ACC112 (cell line): ENCODE measurements around the gene COL23A1.

Source experiments
- H2AFZ ChIP-seq: fragments of 200-600 bp; sonication (generic); one replicate; pipeline ENCODE4 v1.6.0; 2017; ENCODE audit warnings: antibody characterized with exemption, low read length; ENCODE audit not compliant: unreplicated experiment
- H3K27ac ChIP-seq: fragments of 200-600 bp; sonication (generic); 2 replicates; pipeline ENCODE4 v1.5.1; 2014; ENCODE audit warnings: low read depth, mild to moderate bottlenecking, antibody characterized with exemption, low read length, moderate library complexity
- H3K27me3 ChIP-seq: fragments of 200-600 bp; sonication (generic); 2 replicates; pipeline ENCODE4 v1.6.1; 2014; ENCODE audit warnings: mild to moderate bottlenecking, antibody characterized with exemption, low read length, moderate library complexity, mixed read lengths; ENCODE audit not compliant: insufficient read depth
- H3K36me3 ChIP-seq: fragments of 200-600 bp; sonication (generic); 2 replicates; pipeline ENCODE4 v1.6.1; 2016; ENCODE audit warnings: mild to moderate bottlenecking, antibody characterized with exemption, low read length, moderate library complexity, mixed read lengths; ENCODE audit not compliant: insufficient read depth
- H3K4me1 ChIP-seq: fragments of 200-600 bp; sonication (generic); one replicate; pipeline ENCODE4 v1.6.1; 2016; ENCODE audit warnings: low read length, mixed read lengths; ENCODE audit not compliant: insufficient read depth, unreplicated experiment, control insufficient read depth
- H3K4me3 ChIP-seq: fragments of 200-600 bp; sonication (generic); 2 replicates; pipeline ENCODE4 v1.5.1; 2014; ENCODE audit warnings: mild to moderate bottlenecking, low read depth, low read length
- H3K79me2 ChIP-seq: fragments of 200-600 bp; sonication (generic); one replicate; pipeline ENCODE4 v1.6.0; 2016; ENCODE audit warnings: low read length; ENCODE audit not compliant: control insufficient read depth, unreplicated experiment, insufficient read depth

The COL23A1 gene

DNA sequence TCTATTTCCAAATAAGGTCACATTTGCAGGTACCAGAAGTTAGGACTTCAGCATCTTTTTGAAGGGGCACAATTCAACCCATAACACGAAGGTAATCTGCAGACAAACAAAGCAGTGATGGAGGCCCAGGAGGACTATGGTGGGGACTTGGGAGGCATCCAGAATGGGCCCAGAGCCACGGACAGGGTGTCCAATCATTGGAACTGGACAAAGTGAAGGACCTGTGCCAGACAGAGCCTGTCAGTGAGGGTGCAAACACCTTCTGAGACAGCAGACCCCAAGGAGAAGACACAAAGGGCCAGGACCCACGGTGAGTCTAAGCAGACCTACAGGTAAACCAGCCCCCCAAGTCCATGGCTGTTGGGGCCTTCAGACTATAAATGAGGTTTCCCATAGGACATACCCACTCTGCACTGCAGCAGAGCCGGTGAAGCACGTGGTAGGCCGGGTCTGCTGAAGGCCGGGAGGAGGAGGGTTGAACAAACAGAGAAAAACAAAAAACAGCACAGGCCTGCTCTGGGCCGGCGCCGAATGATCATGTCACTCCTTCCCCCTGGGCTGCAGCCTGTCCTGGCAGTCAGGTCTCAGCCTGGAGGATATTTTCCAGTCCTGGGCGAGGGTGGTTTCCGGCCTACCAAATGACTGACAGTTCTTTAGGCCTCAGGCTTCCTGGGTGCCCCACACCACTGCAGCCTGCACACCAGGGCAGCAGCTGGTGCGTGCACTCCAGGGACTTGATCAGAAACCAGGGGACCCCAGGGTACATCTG, 84.4 kb downstream of the COL23A1 start:
- Histone ChIP-seq H3K79me2 (no peaks in the 10 kb centered on the region), H3K4me1 (no peaks in the 10 kb centered on the region), H3K36me3 (no peaks in the 10 kb centered on the region), H3K4me3 (no peak overlapping the region), H3K27ac (no peak overlapping the region), H2AFZ (no peak overlapping the region), H3K27me3 (peaks cover 9% of the 10 kb centered on the region; the same call in 1 of the 2 replicates)

DNA sequence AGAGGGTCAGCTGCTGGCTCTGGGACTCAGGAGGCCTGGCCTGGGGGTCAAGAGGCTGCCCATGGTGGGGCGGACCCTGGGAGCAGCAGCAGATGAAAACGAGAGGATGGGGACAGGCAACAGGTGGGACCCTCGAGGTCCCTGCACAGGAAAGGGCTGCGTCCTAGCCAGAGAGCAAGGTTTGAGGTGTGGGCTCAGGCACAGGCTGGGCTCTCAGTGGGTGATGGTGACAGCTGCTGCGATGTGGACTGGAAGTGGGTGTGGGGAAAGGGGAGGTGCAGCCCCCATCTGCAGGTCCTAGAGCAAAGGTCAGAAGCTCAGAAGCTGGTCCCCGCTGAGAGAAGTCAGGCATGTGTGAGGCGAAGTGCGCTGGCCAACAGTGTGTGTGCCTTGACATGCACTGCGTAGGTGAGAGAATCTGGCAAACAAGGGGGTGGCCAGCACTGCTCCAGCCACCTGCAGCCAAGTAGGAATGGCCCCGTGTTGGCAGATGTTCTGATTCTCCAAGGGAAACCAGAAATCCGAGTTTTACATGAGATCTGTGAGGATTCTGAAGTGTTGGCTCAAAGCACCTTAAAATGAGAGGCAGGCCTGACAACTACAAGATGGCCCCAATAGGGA, 85.7 kb downstream of the COL23A1 start:
- no peak overlapping the region for H3K27ac ChIP-seq
- H3K4me3 ChIP-seq: no peak overlapping the region
- no peaks in the 10 kb centered on the region for H3K36me3 ChIP-seq
- no peaks in the 10 kb centered on the region for H3K4me1 ChIP-seq
- H3K27me3 ChIP-seq: peaks cover 9% of the 10 kb centered on the region; the same call in 1 of the 2 replicates
- H3K79me2 ChIP-seq: no peaks in the 10 kb centered on the region
- no peak overlapping the region for H2AFZ ChIP-seq

DNA sequence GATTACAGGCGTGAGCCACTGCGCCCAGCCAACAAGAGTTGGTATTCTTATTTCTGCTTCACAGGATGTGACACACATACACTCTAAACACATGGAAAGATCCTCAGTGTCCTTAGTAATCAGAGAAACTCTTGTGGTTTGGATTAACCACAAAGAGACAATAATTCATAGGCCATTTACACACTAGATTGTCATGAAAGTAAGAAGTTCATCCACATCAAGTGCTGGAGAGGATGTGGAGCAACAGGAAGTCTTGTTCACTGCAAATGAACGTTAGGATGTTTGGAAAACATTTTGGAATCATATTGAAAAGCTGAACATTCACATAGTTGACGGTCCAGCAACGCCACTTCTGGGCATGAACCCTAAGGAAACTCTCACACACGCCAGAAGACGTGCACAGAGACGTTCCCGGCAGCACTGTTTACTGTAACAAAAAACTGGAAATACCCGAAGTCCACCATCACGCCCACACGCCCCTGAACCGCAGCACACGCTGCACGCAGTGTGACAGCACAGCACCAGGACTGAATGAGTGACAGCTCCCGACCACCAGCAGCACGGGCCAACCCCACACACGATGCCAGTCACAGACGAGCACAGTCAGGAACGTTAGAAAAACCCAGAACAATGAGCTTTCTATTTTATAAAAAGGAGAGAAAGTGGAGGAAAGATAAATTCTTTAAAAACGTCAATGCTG, 87.6 kb downstream of the COL23A1 start:
- Histone ChIP-seq H3K27me3 (no peaks in the 10 kb centered on the region), H2AFZ (no peak overlapping the region), H3K27ac (no peak overlapping the region), H3K79me2 (no peaks in the 10 kb centered on the region), H3K36me3 (no peaks in the 10 kb centered on the region), H3K4me3 (no peak overlapping the region), H3K4me1 (no peaks in the 10 kb centered on the region)

DNA sequence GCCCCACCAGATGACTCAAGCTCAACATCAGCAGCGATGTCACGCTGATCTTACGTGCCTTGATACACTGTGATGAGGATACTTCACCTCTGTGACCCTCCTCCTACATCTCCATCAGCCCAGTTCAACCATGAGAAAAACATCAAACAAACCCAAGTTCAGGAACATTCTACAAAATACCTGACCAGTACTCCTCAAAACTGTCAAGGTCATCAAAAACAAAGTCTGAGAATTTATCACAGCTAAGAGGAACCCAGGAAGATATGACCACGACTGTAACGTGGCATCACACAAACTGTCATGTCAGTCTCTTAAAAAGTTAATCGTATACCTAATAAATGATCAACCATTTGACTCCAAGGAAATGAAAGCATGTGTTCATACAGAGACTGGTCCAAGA, 90.8 kb downstream of the COL23A1 start:
- H3K27me3 ChIP-seq: 0 out of 2 replicates have a peak, but pooled peaks cover 5% of the 10 kb centered on the region
- H3K4me3 ChIP-seq: no peak overlapping the region
- H3K27ac ChIP-seq: no peak overlapping the region

DNA sequence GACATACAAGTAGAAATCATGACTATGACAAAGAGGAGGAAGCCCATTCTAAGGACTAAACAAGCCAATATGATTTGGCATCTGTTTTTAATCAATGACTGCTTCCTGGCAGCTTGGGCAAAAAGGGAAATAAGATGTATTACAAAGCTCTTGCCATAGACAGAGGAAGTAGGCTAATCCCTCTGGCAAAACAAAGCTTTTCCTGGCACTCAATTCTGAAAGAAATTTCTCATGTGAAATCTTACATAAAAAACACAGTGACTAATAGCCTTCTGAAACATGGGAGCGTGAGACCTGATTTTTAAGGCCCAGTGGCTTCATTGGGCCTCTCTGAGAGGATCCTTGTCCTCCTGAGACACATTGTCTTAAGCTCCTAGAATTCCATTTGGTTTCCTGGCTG, 93.6 kb downstream of the COL23A1 start:
- peaks cover 5% of the 10 kb centered on the region; the same call in 1 of the 2 replicates for H3K27me3 ChIP-seq
- no peak overlapping the region for H3K4me3 ChIP-seq
- H3K36me3 ChIP-seq: no peaks in the 10 kb centered on the region
- H2AFZ ChIP-seq: no peak overlapping the region
- H3K27ac ChIP-seq: no peak overlapping the region
- H3K4me1 ChIP-seq: no peaks in the 10 kb centered on the region
- H3K79me2 ChIP-seq: no peaks in the 10 kb centered on the region

More for the DNA sequence above, 90.8 kb downstream of the COL23A1 start:
- Histone ChIP-seq H2AFZ (no peak overlapping the region), H3K4me1 (no peaks in the 10 kb centered on the region), H3K36me3 (no peaks in the 10 kb centered on the region), H3K79me2 (no peaks in the 10 kb centered on the region)

DNA sequence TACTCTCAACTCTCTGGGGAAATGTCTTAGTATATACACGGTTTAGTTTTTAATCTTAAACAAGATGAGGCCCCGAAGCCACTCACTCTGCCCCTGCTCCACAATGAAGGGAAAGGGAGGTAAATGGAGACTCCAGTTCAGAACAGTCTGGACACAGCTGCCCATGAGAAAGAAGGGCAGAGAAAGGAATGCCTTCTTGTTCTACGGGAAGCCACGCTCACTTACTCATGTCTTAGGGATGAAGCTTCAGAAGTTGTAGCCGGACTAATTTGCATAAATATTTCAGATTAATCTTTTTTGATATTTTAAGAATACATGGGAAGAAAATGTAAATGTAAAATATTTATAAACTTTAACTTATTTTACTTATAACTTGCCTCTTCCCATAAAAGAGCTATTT, 94.0 kb downstream of the COL23A1 start:
- Histone ChIP-seq H3K4me1 (no peaks in the 10 kb centered on the region), H3K27me3 (peaks cover 5% of the 10 kb centered on the region; the same call in 1 of the 2 replicates), H3K36me3 (no peaks in the 10 kb centered on the region), H3K79me2 (no peaks in the 10 kb centered on the region), H3K27ac (no peak overlapping the region), H2AFZ (no peak overlapping the region), H3K4me3 (no peak overlapping the region)

DNA sequence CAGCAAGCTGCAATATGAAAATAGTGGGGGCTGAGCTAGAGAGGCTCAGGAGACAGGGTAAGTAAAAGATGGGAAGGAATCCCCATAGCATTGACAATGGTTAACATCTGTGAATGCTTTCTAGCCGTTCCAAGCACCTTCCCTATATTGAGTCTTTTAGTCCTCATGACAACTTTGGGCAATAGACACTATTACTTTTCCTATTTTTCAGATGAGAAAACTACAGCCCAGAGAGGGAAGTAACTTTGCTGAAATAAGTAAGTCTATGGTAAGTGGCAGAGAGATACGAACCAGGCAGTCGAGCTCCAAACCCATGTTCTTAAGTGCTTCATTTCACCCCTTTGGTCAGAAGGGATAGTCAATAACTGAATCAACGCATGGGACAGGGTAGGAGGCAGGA, 94.5 kb downstream of the COL23A1 start:
- no peak overlapping the region for H3K4me3 ChIP-seq
- H3K4me1 ChIP-seq: no peaks in the 10 kb centered on the region
- H3K79me2 ChIP-seq: no peaks in the 10 kb centered on the region
- peaks cover 5% of the 10 kb centered on the region; the same call in 1 of the 2 replicates for H3K27me3 ChIP-seq
- H3K36me3 ChIP-seq: no peaks in the 10 kb centered on the region
- H2AFZ ChIP-seq: no peak overlapping the region
- H3K27ac ChIP-seq: no peak overlapping the region

DNA sequence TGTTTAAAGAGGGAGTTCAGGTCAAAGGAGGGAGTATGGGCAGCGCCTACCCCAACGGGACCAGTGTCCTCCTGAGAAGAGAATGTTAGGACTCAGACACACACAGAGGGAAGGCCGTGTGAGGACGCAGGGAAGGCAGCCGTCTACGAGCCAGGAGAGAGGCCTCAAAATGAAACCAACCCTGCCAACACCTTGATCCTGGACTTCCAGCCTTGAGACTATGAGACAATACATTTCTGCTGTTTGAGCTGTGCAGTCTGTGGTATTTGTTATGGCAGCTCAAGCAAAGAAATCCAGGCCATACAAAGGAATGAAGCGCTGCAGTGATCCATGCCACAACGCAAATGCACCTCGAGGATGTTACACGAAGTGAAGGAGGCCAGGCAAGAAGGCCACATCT, 97.9 kb downstream of the COL23A1 start:
- H3K27me3 ChIP-seq: peaks cover 5% of the 10 kb centered on the region; the same call in 1 of the 2 replicates
- H3K27ac ChIP-seq: no peak overlapping the region
- H3K4me1 ChIP-seq: no peaks in the 10 kb centered on the region
- no peak overlapping the region for H2AFZ ChIP-seq
- H3K36me3 ChIP-seq: no peaks in the 10 kb centered on the region
- no peaks in the 10 kb centered on the region for H3K79me2 ChIP-seq
- no peak overlapping the region for H3K4me3 ChIP-seq

DNA sequence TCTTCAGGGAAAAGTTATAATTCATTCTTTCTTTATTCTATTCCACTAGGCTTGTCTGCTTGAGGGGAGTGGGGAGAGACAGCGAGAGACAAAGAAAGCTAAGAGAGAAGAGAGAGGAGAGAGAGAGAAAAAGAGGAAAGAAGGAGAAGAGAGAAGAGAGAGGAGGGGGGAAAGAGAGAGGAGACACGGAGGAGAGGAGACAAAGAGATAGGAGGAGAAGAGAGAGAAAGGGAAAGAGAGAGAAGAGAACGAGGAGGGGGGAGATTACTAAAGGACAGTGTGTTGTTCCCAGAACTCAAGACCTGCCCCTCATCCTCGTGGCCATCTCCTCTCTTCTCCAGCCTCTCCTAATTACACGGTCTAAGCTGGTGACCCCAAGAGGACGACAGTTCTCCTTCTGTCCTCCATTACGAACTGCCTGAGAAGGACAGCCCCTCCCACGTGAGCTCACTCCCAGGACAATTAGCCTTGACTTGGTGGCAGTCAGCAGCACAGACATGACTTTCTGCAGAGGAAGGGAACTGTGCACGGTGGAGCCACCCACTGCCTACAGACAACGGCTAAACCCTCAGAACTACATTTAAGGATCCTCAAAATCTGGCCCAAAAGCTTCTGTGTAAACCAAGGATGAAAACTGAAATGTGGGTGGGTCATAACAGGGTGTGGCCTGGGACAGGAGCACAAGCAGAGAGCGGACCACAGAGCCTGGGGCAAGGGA, 99.1 kb downstream of the COL23A1 start:
- H3K36me3 ChIP-seq: no peaks in the 10 kb centered on the region
- H3K27me3 ChIP-seq: peaks cover 11% of the 10 kb centered on the region; the same call in 1 of the 2 replicates
- H3K4me1 ChIP-seq: no peaks in the 10 kb centered on the region
- no peaks in the 10 kb centered on the region for H3K79me2 ChIP-seq
- H2AFZ ChIP-seq: no peak overlapping the region
- H3K4me3 ChIP-seq: no peak overlapping the region
- H3K27ac ChIP-seq: no peak overlapping the region

DNA sequence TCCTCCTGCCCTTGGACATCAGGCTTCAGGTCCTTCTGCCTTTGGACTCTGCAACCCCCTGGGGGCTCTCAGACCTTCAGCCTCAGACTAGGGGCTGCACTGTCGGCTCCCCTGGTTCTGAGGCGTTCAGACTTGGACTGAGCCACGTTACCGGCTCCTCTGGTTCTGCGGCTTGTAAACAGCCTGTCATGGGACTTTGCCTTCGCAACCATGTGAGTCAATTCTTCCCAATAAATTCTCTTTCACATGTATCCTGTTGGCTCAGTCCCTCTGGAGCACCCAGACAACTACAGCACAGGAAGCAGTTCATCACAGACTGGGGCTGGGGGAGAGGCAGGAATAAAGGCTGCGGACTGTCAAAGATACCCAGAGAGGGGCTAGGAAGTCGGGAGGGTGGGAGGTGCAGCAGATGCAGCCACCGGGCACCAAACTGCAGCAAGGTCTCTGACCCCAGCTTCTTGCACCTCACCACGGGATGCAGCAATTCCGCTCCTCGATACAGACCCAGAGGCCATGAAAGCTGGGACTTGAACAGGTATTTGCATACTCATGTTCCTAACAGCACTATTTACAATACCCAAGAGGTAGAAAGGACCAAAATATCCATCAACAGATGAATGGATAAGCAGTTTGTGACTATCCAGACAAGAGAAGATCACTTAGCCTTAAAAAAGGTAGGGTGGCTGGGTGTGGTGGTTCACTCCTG, 100.8 kb downstream of the COL23A1 start:
- Histone ChIP-seq H2AFZ (no peak overlapping the region), H3K27ac (no peak overlapping the region), H3K79me2 (no peaks in the 10 kb centered on the region), H3K4me3 (no peak overlapping the region), H3K36me3 (no peaks in the 10 kb centered on the region), H3K27me3 (peaks cover 7% of the 10 kb centered on the region; the same call in 1 of the 2 replicates), H3K4me1 (no peaks in the 10 kb centered on the region)
